A673 (cell line): ENCODE measurements around the gene DPEP3. TPM values are rescaled to one million over a fixed set of nuclear protein-coding genes. Genes with fewer than 3 reads are reported as not detected.

Experiments used
- BruUV-seq: library from RNA; stranded (reverse); fragments of 400-500 nt; replicated peaks from 2 replicates; lab custom pipeline; 2021; lab: Mats Ljungman, UMichigan
- CTCF ChIA-PET: fragments of 300-600 bp; sonication (Branson Sonifier 250); formaldehyde crosslinking; loops from one replicate; lab custom pipeline; 2022; ENCODE audit warnings: antibody characterized with exemption; lab: Charles Lee
- POLR2A ChIA-PET: fragments of 300-600 bp; sonication (Branson Sonifier 250); formaldehyde crosslinking; loops from one replicate; lab custom pipeline; 2022; ENCODE audit warnings: antibody characterized with exemption; ENCODE audit not compliant: low non-redundant PET; lab: Charles Lee
- DNase-seq: peaks from one replicate; pipeline ENCODE4 v3.0.0-alpha.2; 2015; ENCODE audit warnings: low spot score
- H3K27ac ChIP-seq: fragments of 200-600 bp; sonication (generic); 2 replicates; pipeline ENCODE4 v1.5.1; 2016; ENCODE audit warnings: mixed run types, low read depth, mild to moderate bottlenecking, mixed read lengths, antibody characterized with exemption, low read length; ENCODE audit not compliant: poor library complexity, severe bottlenecking
- H3K27me3 ChIP-seq: fragments of 200-600 bp; sonication (generic); replicated peaks from 2 replicates; pipeline ENCODE4 v1.6.1; 2017; ENCODE audit warnings: mixed run types, low read depth, mild to moderate bottlenecking, mixed read lengths, antibody characterized with exemption, low read length; ENCODE audit not compliant: insufficient read depth, poor library complexity
- H3K36me3 ChIP-seq: fragments of 200-600 bp; sonication (generic); 2 replicates; pipeline ENCODE4 v1.6.1; 2016; ENCODE audit warnings: mixed run types, mild to moderate bottlenecking, mixed read lengths, antibody characterized with exemption, low read length; ENCODE audit not compliant: insufficient read depth, poor library complexity, severe bottlenecking
- H3K4me1 ChIP-seq: fragments of 200-600 bp; sonication (generic); 2 replicates; pipeline ENCODE4 v1.6.1; 2017; ENCODE audit warnings: mixed run types, mild to moderate bottlenecking, mixed read lengths, antibody characterized with exemption, low read length; ENCODE audit not compliant: insufficient read depth, poor library complexity, severe bottlenecking
- H3K4me3 ChIP-seq: fragments of 200-600 bp; sonication (generic); 2 replicates; pipeline ENCODE4 v1.5.1; 2016; ENCODE audit warnings: low read depth, mixed run types, mild to moderate bottlenecking, mixed read lengths, low read length; ENCODE audit not compliant: poor library complexity, severe bottlenecking
- H3K9me3 ChIP-seq: fragments of 200-600 bp; sonication (generic); 2 replicates; pipeline ENCODE4 v1.6.1; 2016; ENCODE audit warnings: mixed run types, low read depth, mild to moderate bottlenecking, mixed read lengths, antibody characterized with exemption, low read length; ENCODE audit not compliant: poor library complexity, severe bottlenecking
- EZH2 ChIP-seq: fragments of 200-600 bp; sonication (generic); IDR thresholded peaks from 2 replicates; pipeline ENCODE4 v1.6.1; 2017; ENCODE audit warnings: borderline replicate concordance, low read depth, mild to moderate bottlenecking, mixed read lengths, antibody characterized with exemption, low read length; ENCODE audit not compliant: poor library complexity, severe bottlenecking
- intact Hi-C: fragments of 100-400 bp; cut with micrococcal nuclease; formaldehyde crosslinking; loops from one replicate; pipeline ENCODE4 v1.10.0; 2022; ENCODE audit not compliant: unreplicated experiment
- total RNA-seq: library from RNA; stranded (reverse); gene quantifications from 2 replicates; pipeline ENCODE4 v1.2.3, GENCODE V29; 2021
- TF ChIP-seq, protein P1 (sequence below): fragments of 300-800, 200-600 bp; sonication (generic); conservative IDR thresholded peaks from 2 replicates; pipeline ENCODE4 v1.5.1; 2017; ENCODE audit warnings: low read depth, mild to moderate bottlenecking, antibody characterized with exemption, low read length, moderate library complexity, mixed read lengths

Gene DPEP3
- total RNA-seq, 1 experiment from 2014 or later: not detected

DNA sequence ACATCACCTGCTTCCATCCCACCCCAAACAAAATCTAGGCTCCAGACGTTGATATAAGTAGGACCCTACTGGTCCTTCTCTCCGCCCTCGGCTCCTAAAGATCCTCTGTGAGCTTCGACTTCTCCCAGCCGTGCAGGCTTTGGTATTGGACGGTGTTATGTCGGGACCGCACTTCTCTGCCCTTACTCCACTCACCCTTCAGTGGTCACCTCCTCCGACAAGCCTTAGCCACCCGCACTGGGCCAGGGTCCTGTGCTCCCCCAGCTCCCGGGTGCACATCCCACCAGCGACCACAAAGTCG, 45.2 kb downstream of the DPEP3 start:
- BruUV-seq: no TSS peak
- ChIA-PET POLR2A (no interaction called here), CTCF (interaction anchor here (0.7 to 1.5 kb wide), 3 partner anchors 9 to 89 kb away, joined by 3 to 7 read pairs (median 3); partner anchors contain the start of gene NRN1L)
- intact Hi-C loops: no loop called here
- H3K27ac ChIP-seq: peak overlapping the region; percentile 48
- H3K4me3 ChIP-seq: peak overlapping the region; percentile 85
- no peaks in the 10 kb centered on the region for H3K9me3 ChIP-seq
- TF ChIP-seq EZH2: no peak
- peaks cover 3% of the 10 kb centered on the region for H3K36me3 ChIP-seq
- H3K4me1 ChIP-seq: peaks cover 16% of the 10 kb centered on the region
- no peak for DNase-seq
- no peaks in the 10 kb centered on the region for H3K27me3 ChIP-seq

DNA sequence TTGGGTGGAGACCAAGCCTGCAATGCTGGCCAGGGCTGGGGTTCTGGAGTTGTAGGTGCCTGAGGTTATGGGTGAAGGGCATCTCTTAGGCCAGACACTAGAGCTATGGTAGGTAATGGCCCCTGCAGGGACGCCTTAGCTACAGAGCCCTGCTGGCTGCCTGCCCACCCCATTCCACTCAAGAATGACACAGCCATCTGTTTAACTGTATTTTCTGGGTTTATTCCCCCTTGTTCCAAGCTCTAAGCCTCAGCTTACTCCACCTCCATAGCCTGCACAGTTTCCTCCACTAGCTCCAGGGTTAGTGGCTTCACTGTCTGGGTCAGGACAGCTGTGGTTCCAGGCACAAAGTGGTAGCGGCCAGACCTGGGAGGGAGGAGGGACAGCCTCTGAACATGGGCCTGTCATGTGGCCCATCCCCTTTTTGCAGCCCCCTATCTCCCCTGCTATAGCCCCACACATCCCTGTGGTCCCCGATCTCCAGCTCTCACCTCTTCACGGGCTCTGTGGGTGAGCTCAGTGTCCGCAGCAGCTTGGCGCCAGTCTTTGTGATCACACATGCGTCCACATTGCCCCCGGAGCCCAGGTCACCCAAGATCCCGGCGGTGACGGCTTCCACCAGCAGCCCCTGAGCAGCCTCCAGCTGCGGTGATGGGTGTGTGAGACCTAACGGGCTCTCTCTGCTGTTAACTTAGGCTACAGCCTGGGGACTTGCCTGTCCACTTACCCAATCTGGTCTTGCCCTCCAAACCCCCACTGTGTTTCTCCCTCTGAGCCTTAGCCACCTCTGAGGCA, 45.8 kb downstream of the DPEP3 start:
- peak overlapping the region; percentile 85 for H3K4me3 ChIP-seq

DNA sequence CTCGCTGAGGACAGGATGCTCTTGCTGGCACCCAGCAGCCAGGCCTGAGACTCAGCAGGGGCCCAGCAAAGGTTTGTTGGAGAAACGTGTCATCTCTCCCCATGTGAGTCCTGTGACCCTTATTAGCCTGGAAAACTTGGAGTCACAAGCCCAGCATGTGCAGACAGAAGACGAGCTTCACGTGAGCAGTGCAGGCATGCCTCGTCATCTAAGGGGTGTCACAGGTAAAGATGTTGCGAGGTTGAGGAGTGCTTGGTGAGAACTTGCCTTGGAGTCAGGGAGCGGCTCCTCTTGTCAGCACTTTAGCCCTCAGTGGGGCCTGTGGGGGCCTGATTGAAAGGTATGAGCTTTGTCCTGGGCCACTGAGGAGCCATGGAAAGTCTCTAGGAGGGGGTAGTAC, 46.5 kb downstream of the DPEP3 start:
- POLR2A ChIA-PET: no interaction called here
- DNase-seq: no peak
- Histone ChIP-seq H3K27me3 (no peaks in the 10 kb centered on the region), H3K4me3 (no peak overlapping the region), H3K4me1 (peaks cover 16% of the 10 kb centered on the region), H3K36me3 (peaks cover 3% of the 10 kb centered on the region), H3K9me3 (no peaks in the 10 kb centered on the region), H3K27ac (no peak overlapping the region)
- intact Hi-C loops: no loop called here
- no peak for TF ChIP-seq EZH2
- TF ChIP-seq, protein P1, sequence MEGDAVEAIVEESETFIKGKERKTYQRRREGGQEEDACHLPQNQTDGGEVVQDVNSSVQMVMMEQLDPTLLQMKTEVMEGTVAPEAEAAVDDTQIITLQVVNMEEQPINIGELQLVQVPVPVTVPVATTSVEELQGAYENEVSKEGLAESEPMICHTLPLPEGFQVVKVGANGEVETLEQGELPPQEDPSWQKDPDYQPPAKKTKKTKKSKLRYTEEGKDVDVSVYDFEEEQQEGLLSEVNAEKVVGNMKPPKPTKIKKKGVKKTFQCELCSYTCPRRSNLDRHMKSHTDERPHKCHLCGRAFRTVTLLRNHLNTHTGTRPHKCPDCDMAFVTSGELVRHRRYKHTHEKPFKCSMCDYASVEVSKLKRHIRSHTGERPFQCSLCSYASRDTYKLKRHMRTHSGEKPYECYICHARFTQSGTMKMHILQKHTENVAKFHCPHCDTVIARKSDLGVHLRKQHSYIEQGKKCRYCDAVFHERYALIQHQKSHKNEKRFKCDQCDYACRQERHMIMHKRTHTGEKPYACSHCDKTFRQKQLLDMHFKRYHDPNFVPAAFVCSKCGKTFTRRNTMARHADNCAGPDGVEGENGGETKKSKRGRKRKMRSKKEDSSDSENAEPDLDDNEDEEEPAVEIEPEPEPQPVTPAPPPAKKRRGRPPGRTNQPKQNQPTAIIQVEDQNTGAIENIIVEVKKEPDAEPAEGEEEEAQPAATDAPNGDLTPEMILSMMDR: no peak
- BruUV-seq: no TSS peak
- CTCF ChIA-PET: interaction anchor here (1.2 kb wide), 1 partner anchor 413 kb away, joined by 3 read pairs; no protein-coding TSS in a partner anchor

More for the DNA sequence above, 45.8 kb downstream of the DPEP3 start:
- peak overlapping the region; percentile 0 for H3K27ac ChIP-seq
- intact Hi-C loops: no loop called here
- no peaks in the 10 kb centered on the region for H3K9me3 ChIP-seq
- no peaks in the 10 kb centered on the region for H3K27me3 ChIP-seq
- ChIA-PET POLR2A (no interaction called here), CTCF (interaction anchor here (0.6 to 1.5 kb wide), 4 partner anchors 8 to 413 kb away, joined by 3 to 7 read pairs (median 3); no protein-coding TSS in a partner anchor)
- H3K4me1 ChIP-seq: peaks cover 16% of the 10 kb centered on the region
- TSS peak; percentile 56 for BruUV-seq
- peaks cover 3% of the 10 kb centered on the region for H3K36me3 ChIP-seq
- no peak for TF ChIP-seq EZH2
- TF ChIP-seq, protein P1: no peak
- no peak for DNase-seq
